HepG2 (cell line): ENCODE measurements around the gene SLC22A9. TPM values are rescaled to one million over a fixed set of nuclear protein-coding genes. Genes with fewer than 3 reads are reported as not detected.
A peak's percentile ranks its signal among the peaks of the same experiment; 100 is the strongest.

Source experiments
- AGO1 ChIP-seq: fragments of 200-400 bp; formaldehyde crosslinking; IDR thresholded peaks from 2 replicates; pipeline ENCODE4 v1.6.1; 2017; ENCODE audit warnings: mild to moderate bottlenecking, low read depth, low read length, moderate library complexity; ENCODE audit not compliant: poor library complexity, severe bottlenecking
- BHLHE40 ChIP-seq: IDR thresholded peaks from 2 replicates; pipeline ENCODE4 v1.6.1; 2011; ENCODE audit warnings: low read length, improper control_type of control experiment
- CREB3 ChIP-seq: sonication (generic); formaldehyde crosslinking; IDR thresholded peaks from 2 replicates; pipeline ENCODE4 v1.5.0; 2020; ENCODE audit warnings: missing genetic modification reagents
- DPF2 ChIP-seq: sonication (generic); formaldehyde crosslinking; IDR thresholded peaks from 2 replicates; pipeline ENCODE4 v1.4.0; 2020; ENCODE audit warnings: mild to moderate bottlenecking, low read depth, missing genetic modification reagents, borderline replicate concordance
- FOSL2 ChIP-seq: sonication (generic); formaldehyde crosslinking; IDR thresholded peaks from 2 replicates; pipeline ENCODE4 v1.4.0; 2020; ENCODE audit warnings: missing genetic modification reagents
- HNF4A ChIP-seq: sonication (generic); formaldehyde crosslinking; IDR thresholded peaks from 2 replicates; pipeline ENCODE4 v1.4.0; 2020; ENCODE audit warnings: missing genetic modification reagents
- HNF4G ChIP-seq, 2 experiments: sonication (generic) in 1 of 2; formaldehyde crosslinking in 1 of 2; IDR thresholded peaks; 2 replicates each; pipeline versions ENCODE4 v1.4.0 to v1.6.1; 2011 to 2020; ENCODE audit warnings: borderline replicate concordance in 2 of 2, low read depth in 2 of 2, mild to moderate bottlenecking in 2 of 2, low read length in 1 of 2, missing genetic modification reagents in 1 of 2, moderate library complexity in 1 of 2
- MIER2 ChIP-seq: IDR thresholded peaks from 2 replicates; pipeline ENCODE4 v1.6.1; 2016; ENCODE audit warnings: missing biosample characterization, missing genetic modification reagents
- THAP8 ChIP-seq: sonication (generic); formaldehyde crosslinking; IDR thresholded peaks from 2 replicates; pipeline ENCODE4 v1.5.1; 2020; ENCODE audit warnings: missing genetic modification reagents, mild to moderate bottlenecking, borderline replicate concordance
- XRCC5 ChIP-seq: fragments of 200-400 bp; formaldehyde crosslinking; optimal IDR thresholded peaks from 2 replicates; pipeline ENCODE3; 2017; ENCODE audit warnings: mild to moderate bottlenecking, low read length
- ZNF30 ChIP-seq: sonication (generic); formaldehyde crosslinking; IDR thresholded peaks from 2 replicates; pipeline ENCODE4 v1.5.0; 2020; ENCODE audit warnings: mild to moderate bottlenecking, missing genetic modification reagents
- ZNF670 ChIP-seq: sonication (generic); formaldehyde crosslinking; IDR thresholded peaks from 2 replicates; pipeline ENCODE4 v1.8.0; 2022; ENCODE audit warnings: mild to moderate bottlenecking, missing genetic modification reagents, borderline replicate concordance
- polyA plus RNA-seq, 8 experiments: library from polyadenylated mRNA; depleted of rRNA in 3 of 8; stranded (reverse) in 7 of 8; unstranded in 1 of 8; fragments of >200 nt; fragmentation: Illumina TruSeq in 4 of 8; extraction: Trizol in 4 of 8; gene quantifications; 2 replicates each; pipeline versions ENCODE4 v1.2.1 to v1.2.3, GENCODE V29; 2011 to 2016; ENCODE audit warnings: low read depth in 4 of 8, missing spikeins in 1 of 8, mixed read lengths in 1 of 8; ENCODE audit not compliant: insufficient read depth in 1 of 8
- total RNA-seq, 5 experiments: library from RNA; depleted of rRNA; stranded (reverse); fragments of >200 nt; fragmentation: Illumina TruSeq; extraction: Trizol; gene quantifications; 2 replicates each; pipeline ENCODE4 v1.2.3, GENCODE V29; 2016; ENCODE audit warnings: low read depth in 1 of 5
- TF ChIP-seq, protein P1 (sequence below): sonication (generic); formaldehyde crosslinking; IDR thresholded peaks from 2 replicates; pipeline ENCODE4 v1.9.0; 2021; ENCODE audit warnings: mild to moderate bottlenecking, missing genetic modification reagents
- TF ChIP-seq, protein P2 (sequence below): sonication (generic); formaldehyde crosslinking; IDR thresholded peaks from 2 replicates; pipeline ENCODE4 v1.5.0; 2020; ENCODE audit warnings: mild to moderate bottlenecking, missing genetic modification reagents, borderline replicate concordance

SLC22A9 gene
- total and polyA plus RNA-seq, 2 of the 13 experiments (the other 11 are each of a cell fraction or from before 2014, with no cell fraction given): 4.0 to 11.7 TPM

DNA sequence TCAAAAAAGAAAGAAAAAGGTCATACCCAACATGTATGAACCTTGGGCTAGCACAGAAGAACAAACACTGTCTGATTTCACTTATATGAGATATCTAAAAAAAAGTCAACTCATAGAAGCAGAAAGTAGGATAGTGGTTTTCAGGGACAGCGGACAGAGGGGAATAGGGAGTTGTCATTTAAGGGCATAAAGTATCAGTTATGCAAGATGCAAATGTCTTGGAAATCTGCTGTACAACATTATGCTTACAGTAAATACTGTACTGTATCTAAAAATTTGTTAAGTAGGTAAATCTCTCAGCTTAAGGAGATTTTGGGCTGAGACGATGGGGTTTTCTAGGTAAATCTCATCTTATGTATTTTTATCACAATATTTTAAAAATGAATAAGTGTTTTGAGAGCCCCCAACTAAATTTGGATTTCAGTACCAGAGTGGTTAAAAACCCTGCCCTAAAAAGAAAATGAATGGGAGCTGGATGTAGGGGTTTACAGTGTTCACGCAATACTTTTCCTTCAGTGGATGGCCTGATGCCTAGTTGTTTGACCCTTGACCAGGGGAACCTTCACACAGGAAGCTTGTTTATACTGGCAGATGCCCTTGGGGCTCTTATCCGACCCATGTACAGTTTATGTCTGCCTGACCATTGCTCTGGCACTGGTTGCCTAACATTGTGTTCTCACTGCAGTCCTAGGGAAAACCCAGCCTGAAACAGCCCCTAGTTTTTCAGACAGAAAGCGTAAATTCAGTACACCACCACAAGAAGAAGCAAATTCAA is 34.8 kb downstream of the SLC22A9 start (continued):
- TF ChIP-seq, protein P1, sequence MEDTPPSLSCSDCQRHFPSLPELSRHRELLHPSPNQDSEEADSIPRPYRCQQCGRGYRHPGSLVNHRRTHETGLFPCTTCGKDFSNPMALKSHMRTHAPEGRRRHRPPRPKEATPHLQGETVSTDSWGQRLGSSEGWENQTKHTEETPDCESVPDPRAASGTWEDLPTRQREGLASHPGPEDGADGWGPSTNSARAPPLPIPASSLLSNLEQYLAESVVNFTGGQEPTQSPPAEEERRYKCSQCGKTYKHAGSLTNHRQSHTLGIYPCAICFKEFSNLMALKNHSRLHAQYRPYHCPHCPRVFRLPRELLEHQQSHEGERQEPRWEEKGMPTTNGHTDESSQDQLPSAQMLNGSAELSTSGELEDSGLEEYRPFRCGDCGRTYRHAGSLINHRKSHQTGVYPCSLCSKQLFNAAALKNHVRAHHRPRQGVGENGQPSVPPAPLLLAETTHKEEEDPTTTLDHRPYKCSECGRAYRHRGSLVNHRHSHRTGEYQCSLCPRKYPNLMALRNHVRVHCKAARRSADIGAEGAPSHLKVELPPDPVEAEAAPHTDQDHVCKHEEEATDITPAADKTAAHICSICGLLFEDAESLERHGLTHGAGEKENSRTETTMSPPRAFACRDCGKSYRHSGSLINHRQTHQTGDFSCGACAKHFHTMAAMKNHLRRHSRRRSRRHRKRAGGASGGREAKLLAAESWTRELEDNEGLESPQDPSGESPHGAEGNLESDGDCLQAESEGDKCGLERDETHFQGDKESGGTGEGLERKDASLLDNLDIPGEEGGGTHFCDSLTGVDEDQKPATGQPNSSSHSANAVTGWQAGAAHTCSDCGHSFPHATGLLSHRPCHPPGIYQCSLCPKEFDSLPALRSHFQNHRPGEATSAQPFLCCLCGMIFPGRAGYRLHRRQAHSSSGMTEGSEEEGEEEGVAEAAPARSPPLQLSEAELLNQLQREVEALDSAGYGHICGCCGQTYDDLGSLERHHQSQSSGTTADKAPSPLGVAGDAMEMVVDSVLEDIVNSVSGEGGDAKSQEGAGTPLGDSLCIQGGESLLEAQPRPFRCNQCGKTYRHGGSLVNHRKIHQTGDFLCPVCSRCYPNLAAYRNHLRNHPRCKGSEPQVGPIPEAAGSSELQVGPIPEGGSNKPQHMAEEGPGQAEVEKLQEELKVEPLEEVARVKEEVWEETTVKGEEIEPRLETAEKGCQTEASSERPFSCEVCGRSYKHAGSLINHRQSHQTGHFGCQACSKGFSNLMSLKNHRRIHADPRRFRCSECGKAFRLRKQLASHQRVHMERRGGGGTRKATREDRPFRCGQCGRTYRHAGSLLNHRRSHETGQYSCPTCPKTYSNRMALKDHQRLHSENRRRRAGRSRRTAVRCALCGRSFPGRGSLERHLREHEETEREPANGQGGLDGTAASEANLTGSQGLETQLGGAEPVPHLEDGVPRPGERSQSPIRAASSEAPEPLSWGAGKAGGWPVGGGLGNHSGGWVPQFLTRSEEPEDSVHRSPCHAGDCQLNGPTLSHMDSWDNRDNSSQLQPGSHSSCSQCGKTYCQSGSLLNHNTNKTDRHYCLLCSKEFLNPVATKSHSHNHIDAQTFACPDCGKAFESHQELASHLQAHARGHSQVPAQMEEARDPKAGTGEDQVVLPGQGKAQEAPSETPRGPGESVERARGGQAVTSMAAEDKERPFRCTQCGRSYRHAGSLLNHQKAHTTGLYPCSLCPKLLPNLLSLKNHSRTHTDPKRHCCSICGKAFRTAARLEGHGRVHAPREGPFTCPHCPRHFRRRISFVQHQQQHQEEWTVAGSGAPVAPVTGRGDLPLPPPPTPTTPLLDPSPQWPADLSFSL: no peak
- TF ChIP-seq THAP8 (CRISPR knock-in tag) (no peak), MIER2 (0 out of 2 replicates have a peak, but pooled peaks have one; percentile 41), HNF4A (peak; percentile 91), XRCC5 (no peak), BHLHE40 (no peak), HNF4G (IDR thresholded peaks at IDR 0.05; ENCODE audit: borderline replicate concordance, low read depth, low read length) (peak; percentile 75), HNF4G (CRISPR knock-in tag; IDR thresholded peaks at IDR 0.05; ENCODE audit: borderline replicate concordance, low read depth) (no peak), AGO1 (no peak), ZNF30 (CRISPR knock-in tag) (no peak), FOSL2 (peak; percentile 31; the same call in 1 of the 2 replicates), CREB3 (CRISPR knock-in tag) (no peak), ZNF670 (CRISPR knock-in tag) (peak; percentile 59; the same call in 1 of the 2 replicates), DPF2 (CRISPR knock-in tag) (peak; percentile 51; the same call in 1 of the 2 replicates)
- TF ChIP-seq, protein P2, sequence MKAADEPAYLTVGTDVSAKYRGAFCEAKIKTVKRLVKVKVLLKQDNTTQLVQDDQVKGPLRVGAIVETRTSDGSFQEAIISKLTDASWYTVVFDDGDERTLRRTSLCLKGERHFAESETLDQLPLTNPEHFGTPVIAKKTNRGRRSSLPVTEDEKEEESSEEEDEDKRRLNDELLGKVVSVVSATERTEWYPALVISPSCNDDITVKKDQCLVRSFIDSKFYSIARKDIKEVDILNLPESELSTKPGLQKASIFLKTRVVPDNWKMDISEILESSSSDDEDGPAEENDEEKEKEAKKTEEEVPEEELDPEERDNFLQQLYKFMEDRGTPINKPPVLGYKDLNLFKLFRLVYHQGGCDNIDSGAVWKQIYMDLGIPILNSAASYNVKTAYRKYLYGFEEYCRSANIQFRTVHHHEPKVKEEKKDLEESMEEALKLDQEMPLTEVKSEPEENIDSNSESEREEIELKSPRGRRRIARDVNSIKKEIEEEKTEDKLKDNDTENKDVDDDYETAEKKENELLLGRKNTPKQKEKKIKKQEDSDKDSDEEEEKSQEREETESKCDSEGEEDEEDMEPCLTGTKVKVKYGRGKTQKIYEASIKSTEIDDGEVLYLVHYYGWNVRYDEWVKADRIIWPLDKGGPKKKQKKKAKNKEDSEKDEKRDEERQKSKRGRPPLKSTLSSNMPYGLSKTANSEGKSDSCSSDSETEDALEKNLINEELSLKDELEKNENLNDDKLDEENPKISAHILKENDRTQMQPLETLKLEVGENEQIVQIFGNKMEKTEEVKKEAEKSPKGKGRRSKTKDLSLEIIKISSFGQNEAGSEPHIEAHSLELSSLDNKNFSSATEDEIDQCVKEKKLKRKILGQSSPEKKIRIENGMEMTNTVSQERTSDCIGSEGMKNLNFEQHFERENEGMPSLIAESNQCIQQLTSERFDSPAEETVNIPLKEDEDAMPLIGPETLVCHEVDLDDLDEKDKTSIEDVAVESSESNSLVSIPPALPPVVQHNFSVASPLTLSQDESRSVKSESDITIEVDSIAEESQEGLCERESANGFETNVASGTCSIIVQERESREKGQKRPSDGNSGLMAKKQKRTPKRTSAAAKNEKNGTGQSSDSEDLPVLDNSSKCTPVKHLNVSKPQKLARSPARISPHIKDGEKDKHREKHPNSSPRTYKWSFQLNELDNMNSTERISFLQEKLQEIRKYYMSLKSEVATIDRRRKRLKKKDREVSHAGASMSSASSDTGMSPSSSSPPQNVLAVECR (CRISPR knock-in tag): peak; percentile 52; the same call in 1 of the 2 replicates
